Activated T-helper 2 cell treated with anti-CD3 and anti-CD28 coated beads, Interferon-gamma antibody, Interleukin-2, Interleukin-4, amounts not matched to agents 10 μg/mL and 5 μg/mL and 100 μg/mL, durations not matched to agents 14 hours and 24 hours and 36 hours (primary cell): ENCODE data around the gene PRM2. TPM values are rescaled to one million over a fixed set of nuclear protein-coding genes. Genes with fewer than 3 reads are reported as not detected.
"Not testable (repeated sequence)": the region's sequence is repeated elsewhere in the genome, so short reads cannot be mapped to it uniquely, and the experiment has no call there.

Experiments used
- DNase-seq: peaks from one replicate; pipeline ENCODE4 v3.0.0; 2021; ENCODE audit warnings: low spot score
- H3K27ac Mint-ChIP-seq: one replicate; pipeline ENCODE4 v1.8.0; 2021; ENCODE audit warnings: mixed read lengths
- H3K27me3 Mint-ChIP-seq: one replicate; pipeline ENCODE4 v1.8.0; 2021; ENCODE audit warnings: low read depth, mixed read lengths
- H3K36me3 Mint-ChIP-seq: one replicate; pipeline ENCODE4 v1.8.0; 2021; ENCODE audit warnings: low read depth, mixed read lengths
- H3K4me1 Mint-ChIP-seq: one replicate; pipeline ENCODE4 v1.8.0; 2021; ENCODE audit warnings: low read depth, mixed read lengths
- H3K4me3 Mint-ChIP-seq: one replicate; pipeline ENCODE4 v1.8.0; 2021; ENCODE audit warnings: low read depth, mild to moderate bottlenecking, moderate library complexity, mixed read lengths
- H3K9me3 Mint-ChIP-seq: one replicate; pipeline ENCODE4 v1.8.0; 2021; ENCODE audit warnings: mixed read lengths
- intact Hi-C: fragments of 100-400 bp; cut with micrococcal nuclease; formaldehyde crosslinking; loops from one replicate; pipeline ENCODE4 v1.15.1; 2023
- total RNA-seq: library from RNA; stranded (reverse); gene quantifications from 2 replicates; pipeline ENCODE4 v1.2.3, GENCODE V29; 2022

The PRM2 gene
- total RNA-seq, 1 donor from 2014 or later, result not detected

GRCh38 chr16:11302977-11303376, 26.7 kb upstream of the PRM2 start:
- Mint-ChIP-seq H3K27me3 (no peaks in the 10 kb centered on the region), H3K27ac (no peak overlapping the region), H3K4me1 (peaks cover 10% of the 10 kb centered on the region), H3K36me3 (no peaks in the 10 kb centered on the region), H3K9me3 (no peaks in the 10 kb centered on the region), H3K4me3 (no peak overlapping the region)
- no peak for DNase-seq
- intact Hi-C loops, result no loop called here

GRCh38 chr16:11301645-11302501, 25.6 kb upstream of the PRM2 start:
- peaks cover 17% of the 10 kb centered on the region for H3K4me1 Mint-ChIP-seq
- intact Hi-C loops, result no loop called here
- H3K27ac Mint-ChIP-seq, result no peak overlapping the region
- no peak for DNase-seq
- no peak overlapping the region for H3K4me3 Mint-ChIP-seq
- no peaks in the 10 kb centered on the region for H3K9me3 Mint-ChIP-seq
- H3K27me3 Mint-ChIP-seq, result no peaks in the 10 kb centered on the region
- H3K36me3 Mint-ChIP-seq, result no peaks in the 10 kb centered on the region

GRCh38 chr16:11300560-11300892, 24.2 kb upstream of the PRM2 start:
- intact Hi-C loops, result no loop called here
- Mint-ChIP-seq H3K36me3 (no peaks in the 10 kb centered on the region), H3K27me3 (no peaks in the 10 kb centered on the region), H3K4me1 (peaks cover 20% of the 10 kb centered on the region), H3K4me3 (no peak overlapping the region), H3K27ac (no peak overlapping the region), H3K9me3 (no peaks in the 10 kb centered on the region)
- DNase-seq, result no peak

- Mint-ChIP-seq H3K27ac (no peak overlapping the region), H3K4me1 (peaks cover 20% of the 10 kb centered on the region), H3K4me3 (no peak overlapping the region), H3K36me3 (no peaks in the 10 kb centered on the region), H3K27me3 (no peaks in the 10 kb centered on the region), H3K9me3 (no peaks in the 10 kb centered on the region)
- intact Hi-C loops, result loop anchor here (5.0 kb wide), 1 partner anchor 38 kb away; no protein-coding TSS in a partner anchor
- DNase-seq, result no peak
These were observed 23.7 kb upstream of the PRM2 start for GRCh38 chr16:11299865-11300559.

- H3K4me3 Mint-ChIP-seq, H3K27me3 Mint-ChIP-seq, H3K36me3 Mint-ChIP-seq, H3K9me3 Mint-ChIP-seq, H3K27ac Mint-ChIP-seq, DNase-seq: not testable (repeated sequence)
- H3K4me1 Mint-ChIP-seq, result peaks cover 20% of the 10 kb centered on the region
- intact Hi-C loops, result loop anchor here (5.0 kb wide), 1 partner anchor 37 kb away; no protein-coding TSS in a partner anchor
These were observed 22.8 kb upstream of the PRM2 start for GRCh38 chr16:11298950-11299547.

GRCh38 chr16:11298143-11298900, 22.0 kb upstream of the PRM2 start:
- Mint-ChIP-seq H3K36me3 (no peaks in the 10 kb centered on the region), H3K27ac (no peak overlapping the region), H3K4me1 (peaks cover 21% of the 10 kb centered on the region), H3K9me3 (no peaks in the 10 kb centered on the region), H3K27me3 (no peaks in the 10 kb centered on the region), H3K4me3 (no peak overlapping the region)
- intact Hi-C loops, result loop anchor here (5.0 kb wide), 1 partner anchor 36 kb away; no protein-coding TSS in a partner anchor
- no peak for DNase-seq

GRCh38 chr16:11297492-11298142, 21.3 kb upstream of the PRM2 start:
- no peak overlapping the region for H3K4me3 Mint-ChIP-seq
- H3K4me1 Mint-ChIP-seq, result peaks cover 26% of the 10 kb centered on the region
- no peak overlapping the region for H3K27ac Mint-ChIP-seq
- DNase-seq, result peak; percentile 71
- intact Hi-C loops, result loop anchor here (5.0 kb wide), 1 partner anchor 35 kb away; no protein-coding TSS in a partner anchor
- no peaks in the 10 kb centered on the region for H3K36me3 Mint-ChIP-seq
- no peaks in the 10 kb centered on the region for H3K27me3 Mint-ChIP-seq
- no peaks in the 10 kb centered on the region for H3K9me3 Mint-ChIP-seq

GRCh38 chr16:11296706-11297491, 20.6 kb upstream of the PRM2 start:
- DNase-seq, result no peak
- H3K27ac Mint-ChIP-seq, result no peak overlapping the region
- H3K27me3 Mint-ChIP-seq, result no peaks in the 10 kb centered on the region
- peaks cover 26% of the 10 kb centered on the region for H3K4me1 Mint-ChIP-seq
- no peaks in the 10 kb centered on the region for H3K9me3 Mint-ChIP-seq
- no peak overlapping the region for H3K4me3 Mint-ChIP-seq
- intact Hi-C loops, result loop anchor here (5.0 kb wide), 1 partner anchor 35 kb away; no protein-coding TSS in a partner anchor
- H3K36me3 Mint-ChIP-seq, result no peaks in the 10 kb centered on the region

- no peak overlapping the region for H3K27ac Mint-ChIP-seq
- H3K4me3 Mint-ChIP-seq, result no peak overlapping the region
- intact Hi-C loops, result loop anchor here (5.0 kb wide), 1 partner anchor 34 kb away; no protein-coding TSS in a partner anchor
- H3K36me3 Mint-ChIP-seq, result no peaks in the 10 kb centered on the region
- DNase-seq, result no peak
- H3K4me1 Mint-ChIP-seq, result peaks cover 24% of the 10 kb centered on the region
- H3K27me3 Mint-ChIP-seq, result no peaks in the 10 kb centered on the region
- no peaks in the 10 kb centered on the region for H3K9me3 Mint-ChIP-seq
These were observed 20.0 kb upstream of the PRM2 start for GRCh38 chr16:11296351-11296705.

- no peak for DNase-seq
- Mint-ChIP-seq H3K4me1 (peaks cover 24% of the 10 kb centered on the region), H3K4me3 (no peak overlapping the region), H3K27me3 (peaks cover 1% of the 10 kb centered on the region), H3K27ac (no peak overlapping the region), H3K36me3 (no peaks in the 10 kb centered on the region), H3K9me3 (no peaks in the 10 kb centered on the region)
- intact Hi-C loops, result loop anchor here (5.0 kb wide), 1 partner anchor 33 kb away; no protein-coding TSS in a partner anchor
These were observed 19.4 kb upstream of the PRM2 start for GRCh38 chr16:11295672-11296071.

- no peaks in the 10 kb centered on the region for H3K9me3 Mint-ChIP-seq
- no peak for DNase-seq
- H3K4me3 Mint-ChIP-seq, result no peak overlapping the region
- H3K4me1 Mint-ChIP-seq, result peaks cover 12% of the 10 kb centered on the region
- H3K27ac Mint-ChIP-seq, result no peak overlapping the region
- H3K27me3 Mint-ChIP-seq, result peaks cover 7% of the 10 kb centered on the region
- intact Hi-C loops, result no loop called here
- no peaks in the 10 kb centered on the region for H3K36me3 Mint-ChIP-seq
These were observed 15.9 kb upstream of the PRM2 start for GRCh38 chr16:11292076-11292748.
